ENCODE measurements around the gene FAM83C. TPM values are rescaled to one million over a fixed set of nuclear protein-coding genes. Genes with fewer than 3 reads are reported as not detected.

Gene FAM83C
- polyA plus RNA-seq, 1 of the 3 experiments (the other 2 are of a cell fraction), result not detected

DNA sequence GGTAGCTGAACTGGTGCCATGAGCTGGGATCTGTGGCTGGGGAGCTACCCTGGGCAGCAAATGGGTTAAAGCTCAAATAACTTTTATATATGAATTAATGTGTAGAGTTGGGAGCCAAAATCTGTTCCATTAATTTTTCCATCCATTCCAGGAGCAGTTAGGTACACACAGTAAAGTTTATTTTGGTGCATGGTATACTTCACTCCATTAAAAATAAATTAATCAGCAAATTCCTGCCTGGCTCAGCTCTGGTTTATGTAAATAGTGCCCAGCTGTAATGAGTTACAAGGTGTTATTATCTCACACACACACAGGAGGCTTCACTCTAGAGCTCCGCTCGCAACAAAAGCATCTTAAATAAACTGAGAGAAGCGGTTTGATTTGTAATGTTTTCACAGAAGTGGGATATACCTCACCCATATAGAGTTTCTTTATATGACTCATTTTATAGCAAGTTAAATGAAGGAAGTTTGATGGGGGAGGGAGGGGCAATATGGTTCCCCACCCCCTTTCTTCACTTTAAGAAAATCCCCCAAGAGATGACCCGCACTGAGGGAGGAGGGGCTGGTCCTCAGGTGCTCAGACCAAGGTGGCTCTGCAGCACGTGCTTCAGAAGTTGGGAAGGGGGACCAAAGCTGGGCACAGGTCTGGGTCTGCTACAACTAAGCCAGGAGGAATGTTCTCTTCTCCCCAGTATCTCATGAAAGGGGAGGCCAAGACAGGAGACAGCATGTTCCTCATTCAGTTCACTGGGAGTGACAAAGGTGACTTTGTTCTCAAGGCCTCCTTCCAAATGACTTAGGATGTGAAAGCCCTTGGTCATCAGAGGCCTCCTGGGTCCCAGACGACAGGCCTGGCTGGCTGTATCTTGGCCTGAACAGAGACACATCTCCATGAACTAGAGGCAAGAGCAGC lies 10.5 kb upstream of the FAM83C start (continued):
- no peak for TF ChIP-seq MAX (IDR thresholded peaks at IDR 0.05; ENCODE audit: low read depth)

DNA sequence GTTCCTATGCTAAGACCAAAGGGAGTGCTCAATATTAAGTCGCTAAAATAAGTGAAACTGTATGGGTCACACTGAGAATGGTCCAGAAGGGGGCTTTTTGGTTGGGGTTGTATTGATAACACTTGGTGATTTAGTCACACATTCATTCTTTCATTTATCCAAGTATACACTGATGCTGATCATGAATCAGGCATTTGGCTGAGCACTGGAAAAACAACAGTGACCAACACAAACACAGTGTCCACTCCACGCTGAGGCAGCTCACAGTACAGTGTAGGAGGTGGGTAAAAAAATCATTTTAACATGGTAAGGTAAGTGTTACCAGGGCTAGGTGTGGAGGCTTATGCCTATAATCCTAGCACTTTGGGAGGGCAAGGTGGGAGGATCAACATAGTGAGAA lies 9.2 kb upstream of the FAM83C start:
- H3K27me3 ChIP-seq (ENCODE audit: insufficient read depth), result no peaks in the 10 kb centered on the region
- H3K9me3 ChIP-seq, result no peaks in the 10 kb centered on the region
- no peaks in the 10 kb centered on the region for H3K9me2 ChIP-seq
- no peak for DNase-seq
- peaks cover 18 to 33% of the 10 kb centered on the region in 2 experiments; a peak in 3 of 4 replicates for H3K4me1 ChIP-seq (ENCODE audit: control insufficient read depth in 1 of 2, insufficient read depth in 2 of 2, low read depth in 1 of 2, low read length in 1 of 2)
- H3K4me2 ChIP-seq, result 0 out of 2 replicates have a peak overlapping the region, but pooled peaks have one; percentile 8
- TF ChIP-seq EZH2phosphoT487 (IDR thresholded peaks at IDR 0.05; ENCODE audit: borderline replicate concordance, low read depth), result no peak
- no peak for TF ChIP-seq IRF3 (IDR thresholded peaks at IDR 0.05; ENCODE audit: low read depth, low read length)
- H2AFZ ChIP-seq (ENCODE audit: low read depth), result no peak overlapping the region
- H4K20me1 ChIP-seq (ENCODE audit: insufficient read depth), result no peaks in the 10 kb centered on the region
- H3K36me3 ChIP-seq (replicated peaks in 1 of 2; ENCODE audit: control insufficient read depth in 1 of 2, insufficient read depth in 2 of 2, low read length in 1 of 2), result no peaks in the 10 kb centered on the region
- CTCF ChIA-PET, result interaction anchor here (1.1 to 16.5 kb wide), 2 partner anchors 11 to 141 kb away, joined by 3 to 323 read pairs; partner anchors contain the start of gene GDF5
- no peaks in the 10 kb centered on the region for H3K79me2 ChIP-seq (ENCODE audit: insufficient read depth)
- POLR2A ChIA-PET, result no interaction called here
- H3K4me3 ChIP-seq (ENCODE audit: low read depth in 2 of 2, low read length in 1 of 2), result no peak overlapping the region
- WGBS (ENCODE audit: low lambda C conversion rate), result 92% methylated on average over 2 of the region's 2 CpGs
- no peak overlapping the region for H3K9ac ChIP-seq
- H3K27ac ChIP-seq (ENCODE audit: low read depth in 2 of 2, low read length in 1 of 2), result no peak overlapping the region
- peaks cover 20% of the 10 kb centered on the region for H3F3A ChIP-seq (replicated peaks; ENCODE audit: insufficient read depth)

DNA sequence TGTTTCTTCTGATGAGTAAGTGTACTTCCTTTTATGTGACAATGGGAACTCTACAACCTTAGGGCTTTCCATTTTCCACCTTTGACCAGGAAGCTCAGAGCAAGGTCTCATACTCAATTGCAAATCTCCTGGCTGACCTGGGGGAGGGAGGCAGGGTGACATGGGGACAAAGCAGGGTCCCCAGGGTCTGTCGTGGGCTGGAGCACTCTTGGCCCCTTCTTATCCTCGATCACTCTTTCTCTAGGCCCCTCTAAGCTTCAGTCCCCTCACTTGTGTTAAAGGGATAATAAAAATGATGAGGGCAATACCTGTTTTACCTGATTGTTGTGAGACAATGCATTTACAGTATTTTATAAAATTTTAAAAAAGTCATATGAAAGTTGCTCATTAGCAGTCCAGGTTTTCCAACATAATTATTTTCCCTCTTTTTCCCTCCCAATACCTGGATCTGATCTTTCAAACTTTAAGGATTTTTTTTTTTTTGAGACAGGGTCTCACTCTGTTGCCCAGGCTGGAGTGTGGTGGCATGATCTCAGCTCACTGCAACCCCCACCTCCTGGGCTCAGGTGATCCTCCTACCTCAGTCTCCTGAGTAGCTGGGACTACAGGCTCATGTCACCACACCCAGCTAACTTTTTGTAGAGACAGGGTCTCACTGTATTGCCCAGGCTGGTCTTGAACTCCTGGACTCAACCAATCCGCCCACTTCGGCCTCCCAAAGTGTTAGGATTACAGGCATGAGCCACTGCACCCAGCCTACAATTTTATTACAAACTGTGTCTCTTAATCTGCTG lies 8.4 kb upstream of the FAM83C start:
- no peak for DNase-seq
- Histone ChIP-seq H3K27me3 (ENCODE audit: insufficient read depth) (no peaks in the 10 kb centered on the region), H3K4me1 (ENCODE audit: control insufficient read depth in 1 of 2, insufficient read depth in 2 of 2, low read depth in 1 of 2, low read length in 1 of 2) (peaks cover 21 to 27% of the 10 kb centered on the region in 2 experiments; a peak in 3 of 4 replicates), H3K36me3 (replicated peaks in 1 of 2; ENCODE audit: control insufficient read depth in 1 of 2, insufficient read depth in 2 of 2, low read length in 1 of 2) (no peaks in the 10 kb centered on the region), H3K79me2 (ENCODE audit: insufficient read depth) (no peaks in the 10 kb centered on the region), H2AFZ (ENCODE audit: low read depth) (no peak overlapping the region), H3K9me2 (no peaks in the 10 kb centered on the region), H3K9me3 (no peaks in the 10 kb centered on the region), H3K4me3 (ENCODE audit: low read depth in 2 of 2, low read length in 1 of 2) (no peak overlapping the region), H3F3A (replicated peaks; ENCODE audit: insufficient read depth) (peaks cover 15% of the 10 kb centered on the region), H3K27ac (ENCODE audit: low read depth in 2 of 2, low read length in 1 of 2) (no peak overlapping the region), H3K9ac (no peak overlapping the region), H4K20me1 (ENCODE audit: insufficient read depth) (no peaks in the 10 kb centered on the region), H3K4me2 (no peak overlapping the region)
- ChIA-PET POLR2A (interaction anchor here (0.6 kb wide), 1 partner anchor 234 kb away, joined by 7 read pairs; no protein-coding TSS in a partner anchor), CTCF (interaction anchor here (16.5 kb wide), 1 partner anchor 142 kb away, joined by 323 read pairs; the partner anchor contains the start of gene GDF5)
- no peak for TF ChIP-seq MXI1 (IDR thresholded peaks at IDR 0.05; ENCODE audit: low read depth, low read length)
- no peak for TF ChIP-seq NFIC (IDR thresholded peaks at IDR 0.05; ENCODE audit: borderline replicate concordance)
- 96% methylated on average over 4 of the region's 4 CpGs for WGBS (ENCODE audit: low lambda C conversion rate)

All from SK-N-SH (cell line).